Liver (tissue), 3 donors: ENCODE results near the gene TMEM120B.

Experiments
- HNF4G ChIP-seq: IDR thresholded peaks from 2 replicates; pipeline ENCODE4 v1.6.1; 2016; ENCODE audit warnings: antibody characterized with exemption
- NR2F2 ChIP-seq: IDR thresholded peaks from 2 replicates; pipeline ENCODE4 v1.6.1; 2016; ENCODE audit warnings: antibody characterized with exemption
- TAF1 ChIP-seq: conservative IDR thresholded peaks from 2 replicates; pipeline ENCODE4 v1.6.1; 2016; ENCODE audit warnings: antibody characterized with exemption, mild to moderate bottlenecking
- TF ChIP-seq, protein P1 (sequence below): fragments of 150-350 bp; IDR thresholded peaks from 2 replicates; pipeline ENCODE4 v1.5.1; 2017; ENCODE audit warnings: improper control_type of control experiment, low read depth, low read length; ENCODE audit not compliant: missing input control
- TF ChIP-seq, protein P2 (sequence below): IDR thresholded peaks from 2 replicates; pipeline ENCODE4 v1.6.1; 2016; ENCODE audit warnings: antibody characterized with exemption
- TF ChIP-seq, protein P3 (sequence below): IDR thresholded peaks from 2 replicates; pipeline ENCODE4 v1.6.1; 2016; ENCODE audit warnings: antibody characterized with exemption
- TF ChIP-seq, protein P4 (sequence below): IDR thresholded peaks from 2 replicates; pipeline ENCODE4 v1.6.1; 2016; ENCODE audit warnings: antibody characterized with exemption, mild to moderate bottlenecking
- donor health status: healthy.
- donor health status: healthy.

DNA sequence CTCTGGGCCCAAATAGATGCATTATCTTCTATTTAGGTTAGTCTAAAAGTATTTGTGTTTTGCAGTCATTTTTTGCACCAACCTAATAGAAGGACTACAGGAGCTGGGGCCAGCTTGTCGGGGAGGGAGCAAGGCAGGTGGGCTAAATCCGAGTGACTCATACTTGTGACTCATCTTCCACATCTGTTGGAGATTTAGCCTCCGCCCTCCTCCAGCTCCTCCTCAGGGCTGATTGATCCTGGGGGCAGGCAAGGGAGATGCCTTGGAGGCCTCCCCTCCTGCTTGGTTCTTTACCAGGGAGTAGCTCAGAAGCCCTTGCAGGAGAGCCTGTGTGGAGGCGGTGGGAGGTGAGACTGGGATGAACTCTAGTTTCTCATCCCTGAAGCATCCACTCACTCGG is 53.0 kb downstream of the TMEM120B start:
- TF ChIP-seq, protein P1, sequence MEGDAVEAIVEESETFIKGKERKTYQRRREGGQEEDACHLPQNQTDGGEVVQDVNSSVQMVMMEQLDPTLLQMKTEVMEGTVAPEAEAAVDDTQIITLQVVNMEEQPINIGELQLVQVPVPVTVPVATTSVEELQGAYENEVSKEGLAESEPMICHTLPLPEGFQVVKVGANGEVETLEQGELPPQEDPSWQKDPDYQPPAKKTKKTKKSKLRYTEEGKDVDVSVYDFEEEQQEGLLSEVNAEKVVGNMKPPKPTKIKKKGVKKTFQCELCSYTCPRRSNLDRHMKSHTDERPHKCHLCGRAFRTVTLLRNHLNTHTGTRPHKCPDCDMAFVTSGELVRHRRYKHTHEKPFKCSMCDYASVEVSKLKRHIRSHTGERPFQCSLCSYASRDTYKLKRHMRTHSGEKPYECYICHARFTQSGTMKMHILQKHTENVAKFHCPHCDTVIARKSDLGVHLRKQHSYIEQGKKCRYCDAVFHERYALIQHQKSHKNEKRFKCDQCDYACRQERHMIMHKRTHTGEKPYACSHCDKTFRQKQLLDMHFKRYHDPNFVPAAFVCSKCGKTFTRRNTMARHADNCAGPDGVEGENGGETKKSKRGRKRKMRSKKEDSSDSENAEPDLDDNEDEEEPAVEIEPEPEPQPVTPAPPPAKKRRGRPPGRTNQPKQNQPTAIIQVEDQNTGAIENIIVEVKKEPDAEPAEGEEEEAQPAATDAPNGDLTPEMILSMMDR: no peak
- TF ChIP-seq, protein P2, sequence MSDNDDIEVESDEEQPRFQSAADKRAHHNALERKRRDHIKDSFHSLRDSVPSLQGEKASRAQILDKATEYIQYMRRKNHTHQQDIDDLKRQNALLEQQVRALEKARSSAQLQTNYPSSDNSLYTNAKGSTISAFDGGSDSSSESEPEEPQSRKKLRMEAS: no peak
- TF ChIP-seq HNF4G (no peak), TAF1 (no peak), NR2F2 (no peak)
- TF ChIP-seq, protein P3, sequence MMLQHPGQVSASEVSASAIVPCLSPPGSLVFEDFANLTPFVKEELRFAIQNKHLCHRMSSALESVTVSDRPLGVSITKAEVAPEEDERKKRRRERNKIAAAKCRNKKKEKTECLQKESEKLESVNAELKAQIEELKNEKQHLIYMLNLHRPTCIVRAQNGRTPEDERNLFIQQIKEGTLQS: no peak
- TF ChIP-seq, protein P4, sequence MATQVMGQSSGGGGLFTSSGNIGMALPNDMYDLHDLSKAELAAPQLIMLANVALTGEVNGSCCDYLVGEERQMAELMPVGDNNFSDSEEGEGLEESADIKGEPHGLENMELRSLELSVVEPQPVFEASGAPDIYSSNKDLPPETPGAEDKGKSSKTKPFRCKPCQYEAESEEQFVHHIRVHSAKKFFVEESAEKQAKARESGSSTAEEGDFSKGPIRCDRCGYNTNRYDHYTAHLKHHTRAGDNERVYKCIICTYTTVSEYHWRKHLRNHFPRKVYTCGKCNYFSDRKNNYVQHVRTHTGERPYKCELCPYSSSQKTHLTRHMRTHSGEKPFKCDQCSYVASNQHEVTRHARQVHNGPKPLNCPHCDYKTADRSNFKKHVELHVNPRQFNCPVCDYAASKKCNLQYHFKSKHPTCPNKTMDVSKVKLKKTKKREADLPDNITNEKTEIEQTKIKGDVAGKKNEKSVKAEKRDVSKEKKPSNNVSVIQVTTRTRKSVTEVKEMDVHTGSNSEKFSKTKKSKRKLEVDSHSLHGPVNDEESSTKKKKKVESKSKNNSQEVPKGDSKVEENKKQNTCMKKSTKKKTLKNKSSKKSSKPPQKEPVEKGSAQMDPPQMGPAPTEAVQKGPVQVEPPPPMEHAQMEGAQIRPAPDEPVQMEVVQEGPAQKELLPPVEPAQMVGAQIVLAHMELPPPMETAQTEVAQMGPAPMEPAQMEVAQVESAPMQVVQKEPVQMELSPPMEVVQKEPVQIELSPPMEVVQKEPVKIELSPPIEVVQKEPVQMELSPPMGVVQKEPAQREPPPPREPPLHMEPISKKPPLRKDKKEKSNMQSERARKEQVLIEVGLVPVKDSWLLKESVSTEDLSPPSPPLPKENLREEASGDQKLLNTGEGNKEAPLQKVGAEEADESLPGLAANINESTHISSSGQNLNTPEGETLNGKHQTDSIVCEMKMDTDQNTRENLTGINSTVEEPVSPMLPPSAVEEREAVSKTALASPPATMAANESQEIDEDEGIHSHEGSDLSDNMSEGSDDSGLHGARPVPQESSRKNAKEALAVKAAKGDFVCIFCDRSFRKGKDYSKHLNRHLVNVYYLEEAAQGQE: no peak
